Left forelimb (tissue), 1 donor: ENCODE measurements around the gene HNRNPC.
"Not testable (repeated sequence)": the region's sequence is repeated elsewhere in the genome, so short reads cannot be mapped to it uniquely, and the experiment has no call there.

ENCODE experiments used
- DNase-seq: peaks from one replicate; pipeline ENCODE4 v3.0.0-alpha.2; 2018; ENCODE audit warnings: low spot score

HNRNPC gene

DNA sequence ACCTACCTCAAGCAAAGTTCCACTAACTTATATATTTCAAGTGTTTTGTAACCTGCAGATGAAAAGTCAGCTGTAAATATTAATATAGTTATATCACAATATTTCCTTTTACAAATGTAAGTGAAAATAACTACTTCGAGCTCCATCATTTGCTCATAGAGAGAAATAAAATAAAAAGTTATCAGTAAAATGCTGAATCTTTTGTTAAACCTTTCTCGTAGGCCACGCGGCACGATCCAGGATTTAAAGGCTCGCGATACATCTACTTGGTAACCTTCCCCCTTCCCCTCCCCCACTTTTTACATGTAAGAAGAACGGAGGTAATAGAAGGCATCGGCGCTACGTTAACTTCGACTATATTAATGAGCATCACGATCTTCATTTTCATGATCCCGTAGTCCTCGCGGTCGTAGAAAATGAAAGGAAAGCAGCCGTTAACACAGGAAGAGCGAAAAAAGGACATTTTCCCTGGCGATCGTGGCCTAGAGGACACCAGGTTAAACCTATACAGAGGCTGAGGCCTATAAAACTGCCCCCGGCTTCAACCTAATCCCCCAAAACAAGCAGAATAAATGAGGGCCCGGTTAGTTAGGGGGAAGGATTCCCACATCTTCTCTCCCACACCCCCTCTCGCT lies 508 bp downstream of the HNRNPC start:
- peak; percentile 63 for DNase-seq

DNA sequence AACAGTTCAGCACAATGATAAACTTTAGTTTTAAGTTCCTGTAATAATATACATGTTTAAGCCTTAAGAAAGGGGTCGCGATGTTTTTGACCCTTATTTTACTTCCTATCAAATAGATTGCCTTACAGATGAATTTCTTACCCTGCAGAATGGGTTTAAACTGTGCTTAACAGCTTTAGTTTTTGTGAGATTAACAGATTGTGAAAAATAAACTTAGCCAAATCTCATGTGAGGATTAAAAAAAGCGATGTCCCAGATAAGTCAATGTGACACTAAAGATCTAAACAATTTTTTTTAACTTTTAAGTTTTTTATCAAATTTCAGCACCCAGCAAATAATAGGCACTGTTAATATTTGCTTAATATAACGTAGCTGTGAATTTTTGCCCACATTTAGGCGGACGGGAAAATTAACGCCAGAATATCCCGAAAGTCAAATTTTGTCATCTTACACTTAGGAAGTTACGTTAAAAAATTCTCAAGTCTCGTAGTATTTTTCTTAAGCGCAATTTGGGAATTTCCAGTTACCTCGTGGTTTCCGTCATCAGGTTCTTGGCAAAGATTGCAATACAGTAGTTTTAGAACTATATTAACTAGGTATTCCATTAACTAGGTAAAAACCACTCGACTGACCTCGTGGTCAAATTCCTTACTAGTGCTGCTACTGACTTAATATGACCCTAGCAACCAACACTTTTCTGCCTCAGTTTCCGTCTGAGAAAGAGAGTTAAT lies 1.2 kb downstream of the HNRNPC start:
- no peak for DNase-seq

DNA sequence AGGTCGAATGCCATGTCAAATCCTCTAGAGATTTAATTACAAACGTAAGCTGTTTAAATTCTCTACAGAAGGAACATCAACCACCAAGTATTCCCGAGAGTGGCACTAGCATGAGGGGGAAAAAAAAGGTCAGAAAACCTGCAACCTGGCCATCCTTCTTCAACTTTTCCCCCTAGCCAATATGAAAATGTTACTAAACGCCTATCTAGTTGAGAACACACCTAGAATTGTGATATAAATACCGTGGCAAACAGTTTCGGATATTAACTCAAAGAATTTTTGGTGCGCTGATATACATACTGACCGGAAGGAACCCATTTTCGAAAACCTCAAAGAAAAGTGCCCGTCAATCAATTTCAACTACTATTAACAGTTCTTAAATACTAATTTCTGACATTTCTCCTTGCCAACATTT lies 1.8 kb downstream of the HNRNPC start:
- DNase-seq: no peak

DNA sequence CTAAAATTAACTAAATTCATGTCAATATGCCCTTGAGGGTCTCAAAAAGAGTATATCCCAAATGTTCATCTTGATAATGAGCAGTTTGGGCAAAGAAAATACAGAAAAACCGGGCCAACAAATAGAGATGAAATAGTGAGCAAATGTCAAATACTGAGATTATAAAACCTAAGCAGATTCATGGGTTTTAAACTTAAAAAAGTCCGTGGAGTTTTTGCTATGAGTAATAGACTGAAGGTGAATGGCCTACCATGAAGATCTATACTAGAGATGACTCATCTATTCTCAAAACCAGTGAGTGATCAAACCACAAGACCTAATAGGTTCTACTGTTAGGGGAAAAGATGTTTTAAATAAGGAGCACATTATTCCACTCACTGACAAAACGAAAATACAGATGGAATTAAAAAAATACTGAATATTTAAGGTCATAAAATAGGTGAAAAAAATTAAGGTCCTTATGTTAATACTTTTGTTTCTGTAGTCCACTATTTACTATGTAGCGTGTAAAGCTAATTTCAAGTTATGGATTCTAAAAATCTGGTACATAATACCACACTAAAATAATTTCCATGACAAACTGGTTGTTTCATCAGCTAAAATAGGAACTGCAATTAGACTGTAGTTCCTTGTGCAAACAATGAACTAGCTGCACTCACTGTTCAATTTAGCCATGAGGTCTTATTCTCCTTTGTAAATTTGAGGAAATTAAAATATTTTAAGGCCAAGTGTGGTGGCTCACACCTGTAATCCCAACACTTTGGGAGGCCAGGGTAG lies 5.0 kb downstream of the HNRNPC start:
- no peak for DNase-seq

DNA sequence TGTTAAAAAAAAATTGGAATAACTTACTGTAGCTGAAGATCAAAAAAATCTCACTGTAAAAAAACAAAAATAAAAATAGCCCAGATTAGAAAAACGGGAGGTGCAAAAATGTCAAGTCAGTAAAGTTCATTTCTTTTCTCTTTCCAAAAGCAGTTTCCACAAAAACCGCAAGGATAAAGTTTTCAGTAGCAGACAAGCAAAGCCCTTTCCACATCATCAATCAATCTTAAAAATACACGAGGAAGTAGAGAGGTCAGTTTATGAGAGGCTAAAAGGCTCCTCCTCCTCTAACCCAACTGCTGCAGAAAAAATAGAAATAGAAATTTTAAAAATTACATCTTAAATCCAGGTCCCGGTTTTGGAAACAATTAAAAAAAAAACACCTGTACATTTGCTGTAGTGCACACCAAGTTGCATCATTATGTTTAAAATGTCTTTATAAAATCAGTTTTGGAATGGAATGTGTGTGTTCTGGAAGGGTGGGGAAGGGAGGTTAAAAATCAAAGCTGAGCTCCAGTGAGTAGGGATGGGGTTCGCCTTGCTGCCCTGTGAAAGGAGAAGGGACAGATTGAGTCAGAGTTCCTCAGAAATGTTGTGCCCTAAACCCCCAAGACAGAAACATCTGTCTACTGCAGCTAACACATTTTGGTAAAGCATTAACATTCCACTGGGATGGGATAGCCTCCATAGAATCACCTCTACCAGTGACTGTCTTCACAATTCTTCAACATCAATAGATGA lies 5.8 kb downstream of the HNRNPC start:
- DNase-seq: no peak

DNA sequence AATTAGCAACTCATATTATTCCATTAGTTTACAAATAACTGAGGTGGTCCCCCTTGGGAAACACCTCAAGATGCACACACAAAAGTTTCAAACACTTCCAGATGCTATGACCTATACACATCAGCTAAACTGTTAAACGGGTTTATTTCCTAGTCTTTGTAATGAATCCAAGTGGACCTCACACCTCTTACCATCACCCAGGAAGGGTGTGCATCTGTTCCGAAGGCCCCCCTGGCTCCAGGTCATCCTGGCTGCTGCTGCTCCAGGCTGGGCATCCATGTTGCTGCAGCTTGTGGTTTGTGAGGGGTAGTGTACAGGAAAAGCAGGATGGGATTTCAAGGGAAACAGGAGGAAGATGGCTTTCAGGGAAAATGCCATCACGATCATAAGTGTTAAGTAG lies 6.8 kb downstream of the HNRNPC start:
- no peak for DNase-seq

DNA sequence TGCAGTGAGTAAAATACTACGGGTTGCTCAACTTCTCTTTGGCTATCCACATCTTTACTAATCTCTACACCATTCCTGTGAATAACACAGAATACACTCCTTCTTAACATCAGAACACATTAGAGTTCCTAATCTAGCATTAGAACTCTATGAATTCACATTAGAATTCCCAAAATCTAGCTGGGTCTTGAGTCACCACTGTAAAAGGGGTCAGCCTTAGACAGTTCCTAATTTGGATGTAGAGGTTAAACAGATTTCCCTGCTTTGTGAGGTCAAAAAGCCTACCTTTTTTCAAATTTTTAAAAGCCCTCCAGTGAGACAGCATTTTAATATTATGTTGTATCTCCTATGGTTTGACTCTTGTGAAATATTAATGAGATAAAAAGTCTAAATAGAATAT lies 7.4 kb downstream of the HNRNPC start:
- no peak for DNase-seq

DNA sequence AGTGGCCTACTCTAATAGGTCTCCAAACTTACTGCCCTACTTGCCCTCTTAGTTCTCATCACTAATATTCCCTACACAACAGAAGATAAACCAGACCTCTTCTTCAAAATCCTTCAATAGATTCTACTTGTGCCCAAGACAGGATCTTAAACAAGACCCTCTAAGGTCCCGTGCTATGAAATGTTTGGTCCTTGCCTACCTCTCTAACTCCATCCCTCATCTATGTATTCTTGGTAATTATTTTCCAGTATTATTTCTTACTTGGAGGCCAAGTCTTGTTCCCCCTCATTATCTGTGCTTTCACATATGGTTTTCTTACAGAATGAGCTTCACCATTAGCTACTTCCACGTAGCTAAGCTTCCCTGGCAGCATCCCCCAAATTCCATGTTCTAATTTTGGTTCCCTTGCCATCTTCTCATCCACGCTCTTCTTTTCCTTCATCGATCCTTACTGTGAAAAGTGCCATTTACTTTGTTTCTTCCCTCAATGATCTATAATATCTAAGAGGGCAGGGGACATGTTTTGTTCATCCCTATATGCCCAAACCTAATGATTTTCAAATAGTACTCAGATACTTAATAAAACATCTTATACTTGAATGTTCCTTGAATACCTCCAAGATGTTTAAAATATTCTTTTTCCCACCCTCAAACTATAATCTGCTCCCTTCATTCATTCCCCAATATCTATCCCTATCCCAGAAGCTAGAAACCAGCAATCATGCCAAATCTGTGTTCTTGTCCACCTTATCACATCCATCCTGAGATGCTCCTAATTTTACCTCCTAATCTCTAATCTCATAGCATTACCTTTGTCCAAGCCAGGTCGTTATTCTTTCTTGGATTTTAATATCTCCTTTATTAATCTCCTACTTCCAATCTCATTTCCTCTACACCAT lies 10.1 kb downstream of the HNRNPC start:
- DNase-seq: no peak

DNA sequence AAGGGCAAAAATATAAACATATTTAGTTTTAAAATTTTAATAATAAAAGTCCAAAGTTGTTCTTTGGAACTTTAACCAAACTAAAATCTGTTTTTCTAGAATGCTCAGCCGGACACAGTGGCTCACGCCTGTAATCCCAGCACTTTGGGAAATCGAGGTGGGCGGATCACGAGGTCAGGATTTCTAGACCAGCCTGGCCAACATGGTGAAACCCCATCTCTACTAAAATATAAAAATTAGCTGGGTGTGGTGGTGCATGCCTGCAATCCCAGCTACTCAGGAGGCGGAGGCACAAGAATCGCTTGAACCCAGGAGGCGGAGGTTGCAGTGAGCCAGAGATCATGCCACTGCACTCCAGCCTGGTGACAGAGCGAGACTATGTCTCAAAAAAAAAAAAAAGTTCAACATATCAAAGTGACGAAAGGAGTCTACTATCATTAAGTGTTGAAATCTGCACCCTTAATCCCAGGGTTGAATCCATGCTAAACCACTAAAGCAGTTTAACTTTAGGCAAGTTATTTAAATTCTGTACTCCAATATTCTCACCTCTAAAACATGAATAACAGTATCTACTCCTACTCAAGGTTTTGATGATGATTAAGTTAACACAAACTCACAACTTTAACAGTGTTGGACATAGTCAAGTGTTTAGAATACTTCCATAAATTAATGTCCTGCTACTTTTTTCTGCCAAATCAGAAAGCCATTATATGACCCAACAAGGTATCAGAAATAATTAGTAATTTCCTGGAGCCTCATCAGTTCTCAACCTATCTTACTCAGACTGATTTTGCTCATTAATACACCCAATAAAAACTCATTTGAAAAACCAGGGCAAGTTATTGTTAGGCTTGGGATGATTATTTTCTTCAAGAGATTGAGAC lies 11.0 kb downstream of the HNRNPC start:
- no peak for DNase-seq

DNA sequence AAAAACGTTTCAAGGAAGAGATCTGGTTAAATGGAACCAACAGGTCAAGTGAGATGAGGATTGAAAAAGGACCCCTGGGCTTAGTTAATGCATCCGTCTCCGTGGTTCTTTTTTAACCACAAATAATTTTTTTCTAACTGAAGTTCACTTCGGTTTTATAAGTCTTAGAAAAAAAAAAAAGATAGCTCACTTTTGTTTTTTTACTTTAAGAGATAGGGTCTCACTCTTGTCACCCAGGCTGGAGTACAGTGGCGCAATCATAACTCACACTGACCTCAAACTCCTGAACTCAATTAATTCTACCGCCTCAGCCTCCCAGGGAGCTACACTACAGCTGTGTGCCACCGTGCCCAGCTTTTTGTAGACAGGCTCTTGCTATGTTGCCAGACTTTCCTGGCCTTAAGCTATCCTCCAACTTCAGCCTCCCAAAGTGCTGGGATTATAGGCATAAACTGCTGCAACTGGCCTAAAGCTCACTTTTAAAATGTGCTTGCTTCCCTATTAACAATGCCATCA lies 11.8 kb downstream of the HNRNPC start:
- no peak for DNase-seq

DNA sequence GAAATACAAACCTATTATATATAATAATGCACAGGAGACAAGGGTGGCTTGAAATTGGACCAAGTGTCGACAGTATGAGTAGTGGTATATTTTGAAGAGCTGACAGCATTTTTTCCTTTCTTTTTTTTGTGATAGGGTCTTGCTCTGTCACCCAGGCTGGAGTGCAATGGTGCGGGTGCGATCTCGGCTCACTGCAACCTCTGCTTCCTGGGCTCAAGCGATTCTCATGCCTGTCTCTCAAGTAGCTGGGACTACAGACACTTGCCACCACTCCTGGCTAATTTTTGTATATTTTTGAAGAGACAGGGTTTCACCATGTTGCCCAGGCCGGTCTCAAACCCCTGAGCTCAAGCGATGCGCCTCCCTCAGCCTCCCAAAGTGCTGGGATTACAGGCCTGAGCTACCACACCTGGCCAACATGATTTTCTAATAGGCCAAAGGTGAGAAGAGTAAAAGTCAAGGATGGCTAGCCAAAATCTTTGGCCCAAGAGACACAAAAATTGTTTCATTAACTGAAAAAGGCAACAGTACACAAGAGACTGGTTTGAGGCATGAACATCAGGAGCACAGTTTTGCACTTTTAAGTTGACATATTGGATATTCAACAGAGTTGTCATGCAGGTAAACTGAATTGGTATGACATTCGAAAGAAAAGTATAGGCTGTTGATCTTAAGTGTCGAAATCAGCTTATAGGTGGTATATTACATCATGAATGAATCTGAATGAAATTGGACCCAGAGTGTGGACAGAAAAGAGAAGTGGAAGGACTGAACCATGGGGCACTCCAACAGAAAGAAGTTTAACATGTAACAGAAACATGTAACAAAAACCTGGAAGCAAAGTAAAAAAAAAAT lies 12.5 kb downstream of the HNRNPC start:
- no peak for DNase-seq

DNA sequence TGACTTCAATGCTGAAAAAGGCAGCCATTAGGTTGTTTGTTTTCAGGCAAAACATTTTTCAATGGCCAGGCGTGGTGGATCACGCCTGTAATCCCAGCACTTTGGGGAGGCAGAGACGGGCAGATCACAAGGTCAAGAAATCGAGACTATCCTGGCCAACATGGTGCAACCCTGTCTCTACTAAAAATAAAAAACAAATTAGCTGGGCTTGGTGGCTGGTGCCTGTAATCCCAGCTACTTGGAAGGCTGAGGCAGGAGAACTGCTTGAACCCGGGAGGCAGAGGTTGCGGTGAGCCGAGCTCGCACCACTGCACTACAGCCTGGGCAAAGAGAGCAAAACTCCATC lies 13.2 kb downstream of the HNRNPC start:
- not testable (repeated sequence) for DNase-seq

DNA sequence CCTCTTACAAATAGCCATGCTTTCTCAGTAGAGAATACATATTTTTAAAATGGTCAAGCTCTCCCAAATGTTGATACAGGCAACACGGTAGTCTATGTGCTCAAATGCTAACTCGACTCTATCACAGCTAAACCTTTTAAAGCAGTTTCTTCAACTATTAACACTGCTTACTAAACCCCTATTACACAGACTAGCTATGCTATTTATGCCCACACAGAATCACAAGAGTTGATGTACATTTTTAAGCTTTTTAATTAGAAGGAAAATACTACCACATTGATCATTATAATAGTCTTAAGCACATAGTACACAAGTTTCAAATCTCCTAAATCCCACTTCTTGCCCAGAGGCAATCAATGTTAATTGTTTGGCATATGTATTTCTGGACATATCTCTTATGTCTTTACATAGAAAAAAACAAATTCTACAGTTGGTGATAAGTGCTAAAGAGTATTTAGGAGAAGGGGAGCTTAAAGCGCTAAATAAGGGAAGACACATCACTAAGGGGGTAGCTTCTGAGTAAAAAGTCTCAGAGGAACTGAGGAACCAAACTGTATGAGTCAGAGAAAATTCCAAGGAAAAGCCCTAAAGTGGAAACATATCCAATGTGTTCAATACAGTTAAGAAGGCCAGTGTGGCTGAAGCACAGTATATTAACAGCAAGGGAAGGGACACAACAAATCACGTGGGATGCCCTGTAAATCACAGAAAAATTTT lies 13.7 kb downstream of the HNRNPC start:
- DNase-seq: no peak

DNA sequence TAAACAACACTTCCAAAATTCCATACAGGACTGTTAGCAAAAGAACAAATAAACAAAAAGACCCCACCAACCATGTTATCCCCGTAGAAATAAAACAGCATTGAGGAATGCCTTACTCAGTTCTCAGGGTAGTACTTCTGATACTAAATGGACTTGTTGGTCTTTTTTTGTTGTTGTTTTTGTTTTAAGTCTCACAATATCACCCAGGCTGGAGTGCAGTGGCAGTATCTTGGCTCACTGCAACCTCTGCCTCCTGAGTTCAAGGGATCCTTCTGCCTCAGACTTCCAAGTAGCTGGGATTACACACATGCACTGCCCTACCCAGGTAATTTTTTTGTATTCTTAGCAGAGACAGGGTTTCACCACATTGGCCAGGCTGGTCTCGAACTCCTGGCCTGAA lies 17.1 kb downstream of the HNRNPC start:
- no peak for DNase-seq

DNA sequence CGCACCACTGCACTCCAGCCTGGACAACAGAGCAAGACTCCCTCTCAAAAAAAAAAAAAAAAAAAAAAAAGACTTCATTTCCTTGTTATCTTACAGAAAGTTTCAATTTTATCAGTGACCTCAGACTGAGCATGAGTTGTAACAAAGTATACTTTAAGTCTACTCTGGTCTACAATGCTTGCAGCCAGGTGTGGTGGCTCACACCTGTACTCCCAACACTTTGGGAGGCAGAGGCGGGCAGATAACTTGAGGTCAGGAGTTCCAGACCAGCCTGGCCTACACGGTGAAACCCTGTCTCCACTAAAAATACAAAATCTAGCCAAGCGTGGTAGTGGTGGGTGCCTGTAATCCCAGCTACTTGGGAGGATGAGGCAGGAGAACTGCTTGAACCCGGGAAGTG lies 18.0 kb downstream of the HNRNPC start:
- no peak for DNase-seq

DNA sequence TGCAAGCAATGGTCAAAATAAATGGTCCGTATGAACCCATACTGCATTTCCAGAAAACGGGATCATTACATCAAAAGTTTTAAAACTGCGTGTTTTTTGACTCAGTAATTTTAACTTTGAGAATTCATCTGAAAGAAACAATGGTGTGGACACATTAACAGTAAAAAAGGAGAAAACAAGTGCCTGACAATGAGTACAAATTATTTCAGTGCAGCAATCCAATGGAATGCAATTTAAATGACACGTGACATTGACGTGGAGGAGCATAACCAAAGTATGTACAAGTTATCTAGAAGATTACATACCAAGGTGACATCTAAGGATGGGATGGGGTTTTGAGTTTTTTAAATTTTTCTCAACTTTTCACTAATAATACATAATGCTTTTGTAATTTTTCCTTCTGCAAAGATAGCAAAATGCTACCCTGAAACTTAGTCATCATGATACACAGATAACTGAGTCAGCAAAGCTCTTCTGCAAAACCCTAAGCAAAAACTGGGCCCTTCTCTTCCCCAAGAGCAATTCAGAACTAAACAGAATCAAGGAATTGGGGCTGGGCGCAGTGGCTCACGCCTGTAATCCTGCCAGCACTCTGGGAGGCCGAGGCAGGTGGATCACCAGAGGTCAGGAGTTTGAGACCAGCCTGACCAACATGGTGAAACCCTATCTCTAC lies 20.4 kb downstream of the HNRNPC start:
- no peak for DNase-seq

DNA sequence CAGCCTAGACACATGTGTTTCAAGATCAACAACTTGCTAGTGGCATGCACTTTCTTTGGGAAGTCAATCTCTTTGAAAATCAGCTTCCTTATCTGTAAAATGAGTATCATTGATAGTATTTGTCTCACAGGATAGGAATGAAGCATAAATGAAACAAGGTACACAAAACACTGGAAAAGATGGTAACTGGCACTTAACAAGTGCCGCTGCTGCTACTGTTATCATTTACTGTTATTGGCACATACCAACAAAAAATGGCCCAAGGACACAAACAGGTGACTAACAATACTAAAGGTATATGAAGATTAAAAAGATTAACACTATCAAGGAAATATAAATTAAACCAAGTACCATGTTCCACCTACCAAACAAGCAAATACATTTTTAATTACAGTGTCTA lies 20.9 kb downstream of the HNRNPC start:
- DNase-seq: no peak

DNA sequence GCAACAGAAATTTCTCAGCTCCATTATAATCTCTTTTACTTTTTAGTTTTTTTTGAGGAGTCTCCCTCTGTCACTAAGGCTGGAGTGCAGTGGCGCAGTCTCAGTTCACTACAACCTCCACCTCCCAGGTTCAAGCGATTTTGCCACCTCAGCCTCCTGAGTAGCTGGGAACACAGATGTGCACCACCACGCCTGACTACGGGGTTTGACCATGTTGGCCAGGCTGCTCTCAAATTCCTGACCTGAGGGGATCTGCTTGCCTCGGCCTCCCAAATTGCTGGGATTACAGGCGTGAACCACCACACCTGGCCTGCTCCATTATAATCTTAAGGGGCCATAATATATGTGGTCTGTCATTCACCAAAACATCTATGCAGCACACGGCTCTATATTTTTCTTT lies 23.4 kb downstream of the HNRNPC start:
- DNase-seq: no peak
